ENCODE results near the gene IL6ST.

The IL6ST gene

DNA sequence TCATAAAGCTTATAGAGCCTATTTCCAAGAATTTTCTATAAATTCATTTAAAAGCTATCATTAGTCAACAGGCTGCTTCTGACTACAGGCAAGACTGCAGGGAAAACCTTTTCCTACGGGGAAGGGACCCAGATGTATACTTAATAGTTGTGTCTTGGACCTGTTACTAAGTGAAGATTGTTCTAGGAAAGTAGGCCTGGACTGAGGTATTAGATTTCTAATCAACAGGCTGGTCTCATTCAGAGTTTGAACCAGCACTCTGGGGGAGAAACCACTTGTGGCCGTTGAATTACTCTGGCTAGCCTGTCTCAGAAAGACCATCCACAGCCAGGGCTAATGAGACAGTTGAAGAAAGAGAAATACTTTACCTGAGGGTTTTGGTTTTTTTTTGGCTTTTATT is 60.0 kb downstream of the IL6ST start:
- in situ Hi-C loops (cut with HindIII; ENCODE audit: low sequenced_read_pairs), result no loop called here
- TF ChIP-seq, protein P1, sequence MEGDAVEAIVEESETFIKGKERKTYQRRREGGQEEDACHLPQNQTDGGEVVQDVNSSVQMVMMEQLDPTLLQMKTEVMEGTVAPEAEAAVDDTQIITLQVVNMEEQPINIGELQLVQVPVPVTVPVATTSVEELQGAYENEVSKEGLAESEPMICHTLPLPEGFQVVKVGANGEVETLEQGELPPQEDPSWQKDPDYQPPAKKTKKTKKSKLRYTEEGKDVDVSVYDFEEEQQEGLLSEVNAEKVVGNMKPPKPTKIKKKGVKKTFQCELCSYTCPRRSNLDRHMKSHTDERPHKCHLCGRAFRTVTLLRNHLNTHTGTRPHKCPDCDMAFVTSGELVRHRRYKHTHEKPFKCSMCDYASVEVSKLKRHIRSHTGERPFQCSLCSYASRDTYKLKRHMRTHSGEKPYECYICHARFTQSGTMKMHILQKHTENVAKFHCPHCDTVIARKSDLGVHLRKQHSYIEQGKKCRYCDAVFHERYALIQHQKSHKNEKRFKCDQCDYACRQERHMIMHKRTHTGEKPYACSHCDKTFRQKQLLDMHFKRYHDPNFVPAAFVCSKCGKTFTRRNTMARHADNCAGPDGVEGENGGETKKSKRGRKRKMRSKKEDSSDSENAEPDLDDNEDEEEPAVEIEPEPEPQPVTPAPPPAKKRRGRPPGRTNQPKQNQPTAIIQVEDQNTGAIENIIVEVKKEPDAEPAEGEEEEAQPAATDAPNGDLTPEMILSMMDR (IDR thresholded peaks at IDR 0.05; ENCODE audit: low read depth, low read length, missing control alignments), result no peak
- DNase-seq (ENCODE audit: low read depth), result no peak
- no peak overlapping the region for H3K4me3 ChIP-seq (ENCODE audit: low read depth, low read length)

DNA sequence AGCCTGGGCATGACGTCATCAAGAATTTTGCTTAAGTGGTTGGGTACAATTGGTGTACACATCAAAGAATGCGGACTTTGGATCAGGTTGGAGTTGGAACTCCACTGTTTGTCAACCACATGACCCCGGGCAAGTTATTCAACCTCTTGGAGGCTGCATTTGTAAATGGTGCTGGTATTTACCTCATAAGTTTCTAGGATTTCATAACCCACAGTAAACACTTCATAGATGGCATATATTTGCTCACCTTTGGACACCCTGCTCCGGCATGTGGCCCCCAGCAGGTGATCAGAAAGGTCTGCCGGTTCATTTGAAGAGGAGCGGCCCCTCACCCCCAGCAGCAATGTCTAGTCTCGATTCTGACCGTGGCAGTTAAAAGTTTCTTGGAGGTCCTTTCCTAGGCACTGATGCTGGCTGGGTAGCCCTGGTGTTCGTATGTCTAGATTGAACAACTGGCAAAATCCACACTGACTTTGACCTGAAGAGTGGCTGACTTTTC is 60.6 kb downstream of the IL6ST start:
- in situ Hi-C loops (cut with HindIII; ENCODE audit: low sequenced_read_pairs), result no loop called here
- H3K4me3 ChIP-seq (ENCODE audit: low read depth, low read length), result no peak overlapping the region
- TF ChIP-seq, protein P1 (IDR thresholded peaks at IDR 0.05; ENCODE audit: low read depth, low read length, missing control alignments), result no peak
- no peak for DNase-seq (ENCODE audit: low read depth)

DNA sequence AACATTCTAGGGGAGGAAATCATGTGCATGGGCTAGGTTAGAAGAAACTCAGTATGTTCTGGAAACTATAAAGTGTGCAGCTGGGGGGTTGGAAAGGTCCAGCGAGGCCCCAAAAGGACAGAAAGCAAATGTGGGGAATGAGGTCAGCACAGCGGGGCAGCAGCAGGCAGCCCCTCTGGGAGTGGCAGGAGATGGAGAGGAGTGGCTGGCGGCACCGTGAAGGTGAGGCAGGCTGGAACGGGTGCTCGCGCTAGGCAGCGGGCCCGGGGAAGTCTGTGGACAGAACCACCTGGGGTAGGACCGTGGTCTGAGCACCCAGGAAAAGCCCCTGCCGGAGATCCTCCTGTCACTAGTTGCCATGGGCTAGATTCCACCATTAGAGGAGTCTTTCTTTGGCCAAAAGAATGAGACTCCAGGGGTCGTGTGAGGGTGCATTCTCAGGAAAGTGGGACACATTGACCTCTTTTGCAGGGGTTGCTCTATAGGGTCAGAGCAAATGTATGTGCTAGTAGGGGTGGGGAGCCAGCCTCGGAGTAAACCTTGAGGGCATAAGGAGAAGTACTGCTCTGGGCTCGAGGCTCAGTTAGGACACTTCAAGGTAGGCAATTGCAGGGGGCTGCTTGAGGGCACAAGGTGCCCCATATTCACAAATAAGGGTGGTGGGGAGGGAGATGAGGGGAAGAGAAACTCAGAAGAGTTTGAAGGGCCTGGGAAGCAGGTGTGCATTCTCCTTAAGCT is 61.2 kb downstream of the IL6ST start:
- in situ Hi-C loops (cut with HindIII; ENCODE audit: low sequenced_read_pairs), result no loop called here
- DNase-seq (ENCODE audit: low read depth), result no peak
- no peak overlapping the region for H3K4me3 ChIP-seq (ENCODE audit: low read depth, low read length)
- TF ChIP-seq, protein P1 (IDR thresholded peaks at IDR 0.05; ENCODE audit: low read depth, low read length, missing control alignments), result no peak

DNA sequence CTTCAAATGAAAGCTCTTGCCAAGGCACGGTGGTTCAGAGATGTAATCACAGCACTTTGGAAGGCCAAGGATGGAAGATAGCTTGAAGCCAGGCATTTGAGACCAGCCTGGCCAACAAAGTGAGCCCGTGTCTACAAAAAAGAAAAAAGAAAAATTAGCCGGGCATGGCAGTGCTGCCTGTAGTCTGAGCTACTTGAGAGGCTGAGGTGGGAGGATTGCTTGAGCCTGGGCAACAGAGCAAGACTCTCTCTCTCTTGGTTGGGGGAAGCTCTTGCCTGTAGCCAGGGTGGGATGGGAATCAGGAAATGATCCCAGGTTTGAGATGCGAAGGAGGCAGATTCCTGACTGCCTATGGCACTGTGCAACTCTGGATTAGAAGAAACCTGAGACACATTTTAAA is 62.1 kb downstream of the IL6ST start:
- TF ChIP-seq, protein P1 (IDR thresholded peaks at IDR 0.05; ENCODE audit: low read depth, low read length, missing control alignments), result no peak
- no peak overlapping the region for H3K4me3 ChIP-seq (ENCODE audit: low read depth, low read length)
- DNase-seq (ENCODE audit: low read depth), result no peak
- in situ Hi-C loops (cut with HindIII; ENCODE audit: low sequenced_read_pairs), result no loop called here

DNA sequence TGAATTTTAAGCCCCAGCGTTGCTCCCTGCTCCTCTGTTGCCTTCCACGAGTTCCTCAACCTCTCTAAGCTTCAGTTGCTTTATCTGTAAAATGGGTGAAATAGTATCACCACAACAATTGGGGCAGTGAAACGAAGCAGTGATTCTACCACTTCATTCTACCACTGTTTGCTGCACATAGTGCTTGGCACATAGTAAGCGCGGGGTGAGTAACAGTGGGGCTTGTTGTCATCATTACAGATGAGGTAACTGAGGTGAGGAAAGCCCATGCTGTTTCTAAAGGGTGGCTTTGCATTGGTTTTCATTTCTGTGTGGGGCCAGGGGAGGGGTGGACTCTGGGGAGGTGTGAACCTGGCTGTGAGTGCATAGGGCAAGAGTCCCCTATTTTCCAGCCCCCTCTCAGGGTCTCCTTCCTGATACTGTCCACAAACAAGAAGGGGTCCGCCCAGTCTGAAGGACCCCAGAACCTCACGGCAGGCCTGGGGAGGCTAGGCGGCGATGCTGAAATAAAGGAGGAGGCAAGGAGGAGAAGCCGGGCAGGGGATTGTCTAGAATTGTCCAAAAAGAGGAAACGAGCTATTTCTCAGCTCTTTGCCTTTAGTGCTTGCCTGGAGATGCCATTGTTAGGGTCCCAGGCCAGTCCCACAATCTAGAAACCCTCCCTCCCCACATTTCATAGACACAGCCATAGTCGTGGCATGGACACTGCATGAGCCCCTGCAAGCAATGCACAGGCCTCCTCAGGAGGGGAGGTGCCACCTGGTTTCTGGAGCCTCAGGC is 65.6 kb downstream of the IL6ST start:
- H3K4me3 ChIP-seq (ENCODE audit: low read depth, low read length), result no peak overlapping the region
- DNase-seq (ENCODE audit: low read depth), result no peak
- in situ Hi-C loops (cut with HindIII; ENCODE audit: low sequenced_read_pairs), result no loop called here
- TF ChIP-seq, protein P1 (IDR thresholded peaks at IDR 0.05; ENCODE audit: low read depth, low read length, missing control alignments), result no peak

DNA sequence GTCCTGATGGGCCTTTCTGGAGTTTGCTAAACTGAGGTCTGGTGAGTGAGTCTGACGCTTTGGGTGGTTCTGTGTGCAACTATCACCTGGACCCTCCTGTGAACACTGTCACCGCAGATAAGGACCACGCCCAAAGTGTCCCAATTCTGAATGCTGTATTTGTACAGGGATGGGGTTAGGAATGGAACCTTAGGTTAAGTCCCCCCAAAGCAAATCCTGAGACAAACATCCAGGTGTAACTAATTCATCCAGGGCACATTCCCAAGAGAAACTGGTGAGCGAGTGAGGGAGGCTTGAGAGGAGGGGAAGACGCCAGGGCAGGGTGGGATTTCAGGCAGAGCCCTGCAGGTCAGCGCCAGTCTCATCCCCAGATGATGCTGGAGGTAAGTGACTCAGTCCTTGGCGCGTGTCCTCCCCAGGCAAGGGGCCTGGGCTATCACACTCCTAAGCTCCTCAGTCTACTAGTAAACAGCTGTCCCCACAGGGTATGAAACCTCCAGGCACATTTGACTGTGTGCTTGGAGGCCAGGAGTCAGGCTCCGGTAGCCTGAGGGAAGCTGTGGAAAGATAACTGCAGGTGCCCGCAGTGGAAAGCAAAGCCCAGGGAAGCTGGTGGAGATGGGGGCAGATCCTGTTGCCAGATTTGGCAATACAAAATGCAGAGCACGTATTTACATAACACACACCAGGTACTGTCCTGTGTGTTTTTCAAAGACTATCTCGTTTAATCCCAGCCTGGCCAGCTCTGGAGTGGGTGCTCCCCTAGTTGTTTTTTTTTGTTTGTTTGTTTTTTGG is 66.7 kb downstream of the IL6ST start:
- no peak overlapping the region for H3K4me3 ChIP-seq (ENCODE audit: low read depth, low read length)
- no peak for DNase-seq (ENCODE audit: low read depth)
- TF ChIP-seq, protein P1 (IDR thresholded peaks at IDR 0.05; ENCODE audit: low read depth, low read length, missing control alignments), result no peak
- in situ Hi-C loops (cut with HindIII; ENCODE audit: low sequenced_read_pairs), result no loop called here
